Ishikawa (cell line): ENCODE data around the gene PCDHGA12.
A peak's percentile ranks its signal among the peaks of the same experiment; 100 is the strongest.

ENCODE experiments used
- CREB1 ChIP-seq: IDR thresholded peaks from 2 replicates; pipeline ENCODE4 v1.6.1; 2012; ENCODE audit warnings: low read depth
- EGR1 ChIP-seq: IDR thresholded peaks from 2 replicates; pipeline ENCODE4 v1.6.1; 2012
- EP300 ChIP-seq: IDR thresholded peaks from 2 replicates; pipeline ENCODE4 v1.6.1; 2012; ENCODE audit warnings: borderline replicate concordance
- FOXM1 ChIP-seq: IDR thresholded peaks from 2 replicates; pipeline ENCODE4 v1.6.1; 2012; ENCODE audit warnings: low read depth, borderline replicate concordance
- MAX ChIP-seq: IDR thresholded peaks from 2 replicates; pipeline ENCODE4 v1.6.1; 2012
- TAF1 ChIP-seq: IDR thresholded peaks from 2 replicates; pipeline ENCODE4 v1.6.1; 2012; ENCODE audit warnings: low read depth, mild to moderate bottlenecking
- TCF12 ChIP-seq: IDR thresholded peaks from 2 replicates; pipeline ENCODE4 v1.6.1; 2012; ENCODE audit warnings: low read depth
- USF1 ChIP-seq: IDR thresholded peaks from 2 replicates; pipeline ENCODE4 v1.6.1; 2012
- YY1 ChIP-seq: IDR thresholded peaks from 2 replicates; pipeline ENCODE4 v1.6.1; 2012; ENCODE audit warnings: low read depth

- TF ChIP-seq EGR1, result no peak
- no peak for TF ChIP-seq YY1
- no peak for TF ChIP-seq TAF1
- TF ChIP-seq MAX, result 0 out of 2 replicates have a peak, but pooled peaks have one; percentile 24
- TF ChIP-seq CREB1, result no peak
- no peak for TF ChIP-seq TCF12
- no peak for TF ChIP-seq USF1
- TF ChIP-seq EP300, result no peak
- no peak for TF ChIP-seq FOXM1
These were observed 37.7 kb upstream of the PCDHGA12 start, which contains the start of gene PCDHGA8 for GRCh38 chr5:141392429-141393198.
